AG04449 (cell line): ENCODE measurements around the gene FAT1.

Experiments
- CTCF ChIA-PET: fragments of 350-600 bp; formaldehyde crosslinking; extraction: SDS; loops from one replicate; lab custom pipeline; 2021; ENCODE audit warnings: antibody characterized with exemption; lab: Yijun Ruan, JAX
- POLR2A ChIA-PET: fragments of 400-600, 350-600 bp; formaldehyde crosslinking; extraction: SDS; loops from one replicate; lab custom pipeline; 2020; ENCODE audit warnings: antibody characterized with exemption, inconsistent platforms; lab: Yijun Ruan, JAX
- DNase-seq: peaks from one replicate; pipeline ENCODE4 v3.0.0-alpha.2; 2010; ENCODE audit warnings: low read depth, low spot score
- H3K4me3 ChIP-seq: 2 replicates; pipeline ENCODE4 v1.5.1; 2011; ENCODE audit warnings: low read depth, mild to moderate bottlenecking, control low read depth, low read length
- TF ChIP-seq, protein P1 (sequence below): IDR thresholded peaks from one replicate; pipeline ENCODE4 v1.5.1; 2011; ENCODE audit warnings: mild to moderate bottlenecking, moderate library complexity, low read length, control low read depth, inconsistent platforms; ENCODE audit not compliant: insufficient read depth; ENCODE audit errors: missing control alignments

The FAT1 gene, protein sequence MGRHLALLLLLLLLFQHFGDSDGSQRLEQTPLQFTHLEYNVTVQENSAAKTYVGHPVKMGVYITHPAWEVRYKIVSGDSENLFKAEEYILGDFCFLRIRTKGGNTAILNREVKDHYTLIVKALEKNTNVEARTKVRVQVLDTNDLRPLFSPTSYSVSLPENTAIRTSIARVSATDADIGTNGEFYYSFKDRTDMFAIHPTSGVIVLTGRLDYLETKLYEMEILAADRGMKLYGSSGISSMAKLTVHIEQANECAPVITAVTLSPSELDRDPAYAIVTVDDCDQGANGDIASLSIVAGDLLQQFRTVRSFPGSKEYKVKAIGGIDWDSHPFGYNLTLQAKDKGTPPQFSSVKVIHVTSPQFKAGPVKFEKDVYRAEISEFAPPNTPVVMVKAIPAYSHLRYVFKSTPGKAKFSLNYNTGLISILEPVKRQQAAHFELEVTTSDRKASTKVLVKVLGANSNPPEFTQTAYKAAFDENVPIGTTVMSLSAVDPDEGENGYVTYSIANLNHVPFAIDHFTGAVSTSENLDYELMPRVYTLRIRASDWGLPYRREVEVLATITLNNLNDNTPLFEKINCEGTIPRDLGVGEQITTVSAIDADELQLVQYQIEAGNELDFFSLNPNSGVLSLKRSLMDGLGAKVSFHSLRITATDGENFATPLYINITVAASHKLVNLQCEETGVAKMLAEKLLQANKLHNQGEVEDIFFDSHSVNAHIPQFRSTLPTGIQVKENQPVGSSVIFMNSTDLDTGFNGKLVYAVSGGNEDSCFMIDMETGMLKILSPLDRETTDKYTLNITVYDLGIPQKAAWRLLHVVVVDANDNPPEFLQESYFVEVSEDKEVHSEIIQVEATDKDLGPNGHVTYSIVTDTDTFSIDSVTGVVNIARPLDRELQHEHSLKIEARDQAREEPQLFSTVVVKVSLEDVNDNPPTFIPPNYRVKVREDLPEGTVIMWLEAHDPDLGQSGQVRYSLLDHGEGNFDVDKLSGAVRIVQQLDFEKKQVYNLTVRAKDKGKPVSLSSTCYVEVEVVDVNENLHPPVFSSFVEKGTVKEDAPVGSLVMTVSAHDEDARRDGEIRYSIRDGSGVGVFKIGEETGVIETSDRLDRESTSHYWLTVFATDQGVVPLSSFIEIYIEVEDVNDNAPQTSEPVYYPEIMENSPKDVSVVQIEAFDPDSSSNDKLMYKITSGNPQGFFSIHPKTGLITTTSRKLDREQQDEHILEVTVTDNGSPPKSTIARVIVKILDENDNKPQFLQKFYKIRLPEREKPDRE (N-terminal part only)

DNA sequence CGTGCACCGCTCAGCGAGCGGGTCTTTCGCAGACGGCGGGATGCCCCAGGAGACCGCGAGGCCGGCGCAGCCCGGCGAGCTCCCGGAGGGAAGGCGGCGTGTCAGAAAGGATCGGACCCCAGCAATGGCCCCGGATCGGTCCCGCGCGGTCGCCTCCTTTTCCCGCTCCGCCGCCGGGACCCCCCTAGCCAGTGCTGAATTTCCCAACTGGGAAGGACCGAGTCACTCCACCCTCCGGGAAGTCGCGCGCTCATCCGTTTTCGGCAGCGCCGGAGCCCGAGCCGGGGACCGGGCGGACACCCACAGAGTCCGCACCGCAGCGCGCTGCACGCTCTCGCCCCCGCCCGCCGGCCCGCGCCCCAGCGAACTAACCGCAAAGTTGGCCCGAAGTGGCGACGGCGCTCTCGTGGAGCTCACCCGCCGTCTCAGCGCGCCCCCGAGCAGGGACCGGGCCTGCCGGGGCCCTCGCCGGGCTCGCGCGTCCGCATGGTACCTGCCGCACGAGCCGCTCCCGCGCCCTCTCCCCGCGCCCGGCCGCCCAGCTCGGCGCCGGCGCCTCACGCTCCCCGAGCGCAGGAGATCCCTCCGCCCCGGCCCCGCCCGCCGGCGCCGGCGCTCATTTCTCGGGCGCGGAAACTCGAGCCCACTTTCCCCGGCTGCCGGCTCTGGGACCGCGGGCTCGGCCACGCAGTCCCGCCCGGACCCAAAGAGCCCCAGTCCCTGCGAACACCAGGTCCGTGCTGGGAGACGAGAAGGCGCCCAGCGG is at the start of gene FAT1:
FAT1 (minus strand) TSS at position 565 of the 766 bp plus-strand sequence. CDS start 14,029 bp downstream, outside the sequence.
- ChIA-PET POLR2A (interaction anchor here (0.6 to 1.5 kb wide), 8 partner anchors 9 to 884 kb away, joined by 3 to 7 read pairs (median 4); no protein-coding TSS in a partner anchor), CTCF (interaction anchor here (1.0 to 1.3 kb wide), 2 partner anchors 53 to 232 kb away, joined by 3 to 5 read pairs; no protein-coding TSS in a partner anchor)
- DNase-seq: no peak
- TF ChIP-seq, protein P1, sequence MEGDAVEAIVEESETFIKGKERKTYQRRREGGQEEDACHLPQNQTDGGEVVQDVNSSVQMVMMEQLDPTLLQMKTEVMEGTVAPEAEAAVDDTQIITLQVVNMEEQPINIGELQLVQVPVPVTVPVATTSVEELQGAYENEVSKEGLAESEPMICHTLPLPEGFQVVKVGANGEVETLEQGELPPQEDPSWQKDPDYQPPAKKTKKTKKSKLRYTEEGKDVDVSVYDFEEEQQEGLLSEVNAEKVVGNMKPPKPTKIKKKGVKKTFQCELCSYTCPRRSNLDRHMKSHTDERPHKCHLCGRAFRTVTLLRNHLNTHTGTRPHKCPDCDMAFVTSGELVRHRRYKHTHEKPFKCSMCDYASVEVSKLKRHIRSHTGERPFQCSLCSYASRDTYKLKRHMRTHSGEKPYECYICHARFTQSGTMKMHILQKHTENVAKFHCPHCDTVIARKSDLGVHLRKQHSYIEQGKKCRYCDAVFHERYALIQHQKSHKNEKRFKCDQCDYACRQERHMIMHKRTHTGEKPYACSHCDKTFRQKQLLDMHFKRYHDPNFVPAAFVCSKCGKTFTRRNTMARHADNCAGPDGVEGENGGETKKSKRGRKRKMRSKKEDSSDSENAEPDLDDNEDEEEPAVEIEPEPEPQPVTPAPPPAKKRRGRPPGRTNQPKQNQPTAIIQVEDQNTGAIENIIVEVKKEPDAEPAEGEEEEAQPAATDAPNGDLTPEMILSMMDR: no peak
- H3K4me3 ChIP-seq: peak within 1 kb of the TSS; percentile 98

DNA sequence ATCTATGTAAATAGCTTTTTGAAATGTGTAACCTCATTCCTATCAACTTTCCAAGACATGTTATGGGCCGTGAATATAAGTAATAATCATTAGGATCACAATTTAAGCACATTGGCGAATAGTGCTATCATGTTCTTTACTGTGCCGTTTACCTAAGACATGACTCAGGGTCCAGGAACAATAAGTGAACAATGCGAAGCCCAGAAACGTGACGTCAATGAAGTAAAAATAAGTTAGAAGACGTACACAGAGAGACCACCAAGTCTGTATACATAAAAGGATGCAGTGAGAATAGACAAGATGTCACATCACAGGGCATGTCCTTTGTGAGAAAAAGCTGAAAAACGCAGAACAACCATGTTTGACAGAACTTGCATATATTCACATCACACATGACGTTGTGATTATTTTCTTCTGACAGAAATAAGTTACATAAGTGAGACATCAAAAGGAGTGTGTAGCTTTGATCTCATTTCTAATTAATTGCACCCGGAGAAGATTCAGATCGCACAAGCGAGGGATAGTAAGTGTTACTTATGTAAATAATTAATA is 49.4 kb upstream of the FAT1 start:
- TF ChIP-seq, protein P1: no peak
- POLR2A ChIA-PET: no interaction called here
- no peak overlapping the region for H3K4me3 ChIP-seq
- CTCF ChIA-PET: interaction anchor here (1.5 kb wide), 1 partner anchor 12 kb away, joined by 4 read pairs; no protein-coding TSS in a partner anchor
- DNase-seq: no peak

DNA sequence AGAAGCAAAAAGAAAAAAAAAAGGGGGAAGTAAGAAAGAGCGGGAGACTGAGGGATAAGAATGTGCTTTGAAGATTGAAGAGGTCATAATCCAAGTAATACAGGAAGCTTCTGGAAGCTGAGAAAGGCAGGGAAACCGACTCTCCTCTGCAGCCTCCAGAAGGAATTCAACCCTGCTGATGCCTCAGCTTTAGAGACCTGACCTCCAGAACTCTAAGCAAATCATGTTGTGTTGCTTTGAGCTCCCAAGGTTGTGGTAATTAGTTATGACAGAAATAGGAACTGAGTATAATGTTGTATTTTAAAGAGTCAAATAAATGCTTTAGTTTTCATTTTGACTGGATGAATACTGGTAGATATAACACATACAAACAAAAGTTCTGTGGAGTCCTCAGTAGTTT is 48.0 kb upstream of the FAT1 start:
- DNase-seq: no peak
- ChIA-PET POLR2A (no interaction called here), CTCF (interaction anchor here (1.5 kb wide), 1 partner anchor 13 kb away, joined by 4 read pairs; no protein-coding TSS in a partner anchor)
- TF ChIP-seq, protein P1: no peak
- H3K4me3 ChIP-seq: no peak overlapping the region

DNA sequence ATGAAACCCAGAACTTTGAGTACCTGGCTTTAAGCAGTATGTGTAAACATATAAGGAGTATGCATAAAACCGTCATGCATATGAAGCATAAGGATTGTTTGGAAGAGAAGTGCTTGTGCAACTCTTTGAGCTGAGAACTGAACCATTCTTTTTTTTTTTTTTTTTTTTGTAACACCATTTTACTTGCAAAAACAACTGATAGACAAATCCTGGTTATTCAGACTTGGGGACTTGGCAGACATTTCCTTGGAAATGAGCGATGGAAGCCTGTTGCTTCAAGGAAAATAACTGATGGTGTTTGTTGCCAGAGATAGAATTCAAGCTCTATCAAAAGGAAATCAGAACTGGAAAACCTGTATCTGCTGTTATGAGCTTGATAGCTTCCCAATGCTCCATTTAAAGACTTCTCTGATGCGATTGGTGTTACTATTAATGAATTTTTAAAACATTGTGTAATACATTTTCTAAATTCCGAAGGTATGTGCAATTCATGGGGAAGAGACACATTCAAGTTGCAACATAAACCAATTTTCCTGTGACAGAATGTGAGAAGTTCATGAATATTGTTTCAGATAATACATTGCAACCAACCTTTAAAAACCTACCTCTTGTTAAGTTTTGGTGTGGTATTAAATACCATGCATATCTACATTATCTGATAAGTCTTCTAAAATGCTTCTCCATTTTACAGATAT is 47.0 kb upstream of the FAT1 start:
- ChIA-PET POLR2A (no interaction called here), CTCF (no interaction called here)
- DNase-seq: peak; percentile 63
- H3K4me3 ChIP-seq: no peak overlapping the region
- TF ChIP-seq, protein P1: no peak

DNA sequence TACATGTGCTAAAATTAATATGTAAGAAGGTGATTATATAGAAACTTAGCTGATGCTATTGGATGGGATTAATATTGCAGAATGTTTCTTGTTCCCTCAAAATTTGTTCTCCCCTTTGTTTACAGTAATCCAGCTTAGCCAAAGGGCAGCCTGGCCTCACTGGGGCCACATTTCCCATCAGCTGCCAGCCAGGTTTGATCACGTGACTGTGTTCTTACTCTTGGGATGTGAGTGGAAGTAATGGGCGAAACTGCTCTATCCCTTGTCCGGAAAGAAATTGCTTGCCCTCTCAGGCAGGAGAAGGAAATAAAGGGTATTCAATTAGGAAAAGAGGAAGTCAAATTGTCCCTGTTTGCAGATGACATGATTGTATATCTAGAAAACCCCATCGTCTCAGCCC is 44.1 kb upstream of the FAT1 start:
- no peak overlapping the region for H3K4me3 ChIP-seq
- CTCF ChIA-PET: no interaction called here
- DNase-seq: no peak
- POLR2A ChIA-PET: interaction anchor here (0.6 kb wide), 1 partner anchor 14 kb away, joined by 3 read pairs; no protein-coding TSS in a partner anchor
- TF ChIP-seq, protein P1: no peak
